ENCODE results near the gene RHD. TPM values are rescaled to one million over a fixed set of nuclear protein-coding genes. Genes with fewer than 3 reads are reported as not detected.
"Not testable (repeated sequence)": the region's sequence is repeated elsewhere in the genome, so short reads cannot be mapped to it uniquely, and the experiment has no call there.

RHD gene
- total and polyA plus RNA-seq, 2 donors (not counting 1 experiment from before 2014, with no cell fraction given): not detected

DNA sequence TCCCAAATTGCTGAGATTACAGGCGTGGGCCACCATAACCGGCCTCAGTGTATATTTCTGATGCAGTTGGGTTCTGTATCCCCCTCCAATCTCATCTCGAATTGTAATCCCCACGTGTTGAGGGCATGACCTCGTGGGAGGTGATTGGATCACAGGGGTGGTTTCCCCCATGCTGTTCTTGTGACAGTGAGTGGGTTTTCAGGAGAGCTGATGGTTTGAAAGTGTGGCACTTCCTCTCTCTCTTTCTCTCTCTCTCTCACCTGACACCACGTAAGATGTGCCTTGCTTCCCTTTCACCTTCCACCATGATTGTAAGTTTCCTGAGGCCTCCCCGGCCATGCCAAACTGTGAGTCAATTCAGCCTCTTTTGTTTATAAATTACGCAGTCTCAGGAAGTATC lies 24.2 kb downstream of the RHD start:
- H3K9me3 Mint-ChIP-seq (ENCODE audit: insufficient read depth); H2AFZ ChIP-seq (ENCODE audit: insufficient read depth, low read depth, low read length, poor library complexity, severe bottlenecking); H3K27me3 Mint-ChIP-seq; POLR2A ChIA-PET; H3K27ac Mint-ChIP-seq; DNase-seq; CTCF ChIA-PET; H3K27me3 ChIP-seq (replicated peaks in 1 of 4; ENCODE audit: control extremely low read depth in 1 of 4, control insufficient read depth in 3 of 4, insufficient read depth in 4 of 4, low read length in 3 of 4); H3K9ac ChIP-seq (ENCODE audit: low read length); H3K4me3 ChIP-seq (ENCODE audit: control extremely low read depth in 1 of 5, extremely low read depth in 1 of 5, insufficient read depth in 1 of 5, low read depth in 2 of 5, low read length in 4 of 5); intact Hi-C loops (cut with micrococcal nuclease); H3K4me2 ChIP-seq (replicated peaks; ENCODE audit: low read depth, low read length, poor library complexity, severe bottlenecking); H3K9me3 ChIP-seq (ENCODE audit: control extremely low read depth in 1 of 3, control insufficient read depth in 2 of 3, insufficient read depth in 1 of 3, low read length in 2 of 3); H3K4me1 Mint-ChIP-seq; H3K79me2 ChIP-seq (ENCODE audit: control insufficient read depth, insufficient read depth, low read length); H4K20me1 ChIP-seq (ENCODE audit: control insufficient read depth, insufficient read depth, low read length, poor library complexity, severe bottlenecking); H3K27ac ChIP-seq (ENCODE audit: low read length in 2 of 2); H3K4me1 ChIP-seq (ENCODE audit: control insufficient read depth in 2 of 2, insufficient read depth in 2 of 2, low read length in 2 of 2); H3K4me3 Mint-ChIP-seq; ATAC-seq (ENCODE audit: low read depth); H3K36me3 ChIP-seq (replicated peaks in 1 of 2; ENCODE audit: control extremely low read depth in 1 of 2, control insufficient read depth in 1 of 2, extremely low read depth in 1 of 2, insufficient read depth in 2 of 2, low read length in 1 of 2): not testable (repeated sequence)
- no CpG with 5 or more reads among the region's 8 CpGs for WGBS (ENCODE audit: insufficient coverage)

DNA sequence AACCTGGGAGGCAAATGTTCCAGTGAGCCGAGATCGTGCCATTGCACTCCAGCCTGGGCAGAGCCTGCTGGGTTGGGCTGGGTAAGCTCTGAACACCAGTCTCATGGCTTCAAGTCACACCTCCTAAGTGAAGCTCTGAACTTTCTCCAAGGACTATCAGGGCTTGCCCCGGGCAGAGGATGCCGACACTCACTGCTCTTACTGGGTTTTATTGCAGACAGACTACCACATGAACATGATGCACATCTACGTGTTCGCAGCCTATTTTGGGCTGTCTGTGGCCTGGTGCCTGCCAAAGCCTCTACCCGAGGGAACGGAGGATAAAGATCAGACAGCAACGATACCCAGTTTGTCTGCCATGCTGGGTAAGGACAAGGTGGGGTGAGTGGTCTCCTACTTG lies 28.4 kb downstream of the RHD start:
- H3K4me2 ChIP-seq (replicated peaks; ENCODE audit: low read depth, low read length, poor library complexity, severe bottlenecking); H3K4me1 Mint-ChIP-seq; DNase-seq; POLR2A ChIA-PET; H3K4me3 ChIP-seq (ENCODE audit: control extremely low read depth in 1 of 5, extremely low read depth in 1 of 5, insufficient read depth in 1 of 5, low read depth in 2 of 5, low read length in 4 of 5); H2AFZ ChIP-seq (ENCODE audit: insufficient read depth, low read depth, low read length, poor library complexity, severe bottlenecking); H4K20me1 ChIP-seq (ENCODE audit: control insufficient read depth, insufficient read depth, low read length, poor library complexity, severe bottlenecking); H3K4me3 Mint-ChIP-seq; H3K27ac ChIP-seq (ENCODE audit: low read length in 2 of 2); ATAC-seq (ENCODE audit: low read depth); CTCF ChIA-PET; H3K4me1 ChIP-seq (ENCODE audit: control insufficient read depth in 2 of 2, insufficient read depth in 2 of 2, low read length in 2 of 2); H3K36me3 ChIP-seq (replicated peaks in 1 of 2; ENCODE audit: control extremely low read depth in 1 of 2, control insufficient read depth in 1 of 2, extremely low read depth in 1 of 2, insufficient read depth in 2 of 2, low read length in 1 of 2); H3K27me3 ChIP-seq (replicated peaks in 1 of 4; ENCODE audit: control extremely low read depth in 1 of 4, control insufficient read depth in 3 of 4, insufficient read depth in 4 of 4, low read length in 3 of 4); H3K9ac ChIP-seq (ENCODE audit: low read length); H3K9me3 ChIP-seq (ENCODE audit: control extremely low read depth in 1 of 3, control insufficient read depth in 2 of 3, insufficient read depth in 1 of 3, low read length in 2 of 3); H3K79me2 ChIP-seq (ENCODE audit: control insufficient read depth, insufficient read depth, low read length); H3K27me3 Mint-ChIP-seq; intact Hi-C loops (cut with micrococcal nuclease); H3K9me3 Mint-ChIP-seq (ENCODE audit: insufficient read depth); H3K27ac Mint-ChIP-seq: not testable (repeated sequence)
- WGBS (ENCODE audit: insufficient coverage): no CpG with 5 or more reads among the region's 9 CpGs

DNA sequence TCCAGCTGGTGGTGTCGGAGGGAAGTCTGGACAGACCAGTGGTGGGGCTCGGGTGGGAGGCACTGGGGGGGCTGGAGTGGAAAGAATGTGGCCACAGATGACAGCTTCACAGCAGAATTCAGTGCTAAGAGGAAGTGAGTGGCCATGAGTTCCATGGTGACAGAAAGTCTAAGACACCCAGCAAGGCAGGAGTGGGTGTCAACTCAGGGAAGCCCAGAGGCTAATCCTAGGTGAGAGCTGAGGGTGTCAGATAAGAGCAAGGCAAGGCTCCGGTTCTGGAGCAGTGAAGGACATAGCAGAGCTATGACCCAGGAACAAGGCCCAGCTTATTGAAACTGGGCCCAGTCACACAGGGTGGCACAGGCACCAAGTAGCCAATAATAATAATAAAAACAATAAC lies 30.0 kb downstream of the RHD start:
- not testable (repeated sequence) for H3K27ac Mint-ChIP-seq; H3K79me2 ChIP-seq (ENCODE audit: control insufficient read depth, insufficient read depth, low read length); H3K4me1 Mint-ChIP-seq

DNA sequence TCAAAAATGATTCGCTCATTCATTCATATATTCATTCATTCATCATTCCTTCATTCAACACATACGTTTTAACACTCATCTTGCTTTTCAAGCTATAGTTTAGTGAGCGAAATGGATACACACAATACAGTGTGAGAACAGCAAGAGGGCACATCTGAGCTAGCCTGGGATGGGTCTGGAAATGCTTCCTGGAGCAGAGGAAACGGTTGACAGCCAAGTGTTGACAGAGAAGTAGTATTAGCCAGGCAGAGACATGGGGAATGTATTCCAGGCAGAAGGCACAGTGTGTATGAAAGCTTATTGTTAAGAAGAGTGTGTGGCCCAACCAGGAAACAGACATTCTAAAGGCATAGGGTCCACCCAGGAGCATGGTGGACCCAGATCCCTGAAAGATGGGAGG lies 32.6 kb downstream of the RHD start:
- no CpG with 5 or more reads among the region's 4 CpGs for WGBS (ENCODE audit: insufficient coverage)
- H2AFZ ChIP-seq (ENCODE audit: insufficient read depth, low read depth, low read length, poor library complexity, severe bottlenecking); H3K4me3 Mint-ChIP-seq; H3K27me3 ChIP-seq (replicated peaks in 1 of 4; ENCODE audit: control extremely low read depth in 1 of 4, control insufficient read depth in 3 of 4, insufficient read depth in 4 of 4, low read length in 3 of 4); H3K4me1 Mint-ChIP-seq; CTCF ChIA-PET; H3K36me3 ChIP-seq (replicated peaks in 1 of 2; ENCODE audit: control extremely low read depth in 1 of 2, control insufficient read depth in 1 of 2, extremely low read depth in 1 of 2, insufficient read depth in 2 of 2, low read length in 1 of 2); ATAC-seq (ENCODE audit: low read depth); intact Hi-C loops (cut with micrococcal nuclease); H3K9me3 ChIP-seq (ENCODE audit: control extremely low read depth in 1 of 3, control insufficient read depth in 2 of 3, insufficient read depth in 1 of 3, low read length in 2 of 3); H3K4me3 ChIP-seq (ENCODE audit: control extremely low read depth in 1 of 5, extremely low read depth in 1 of 5, insufficient read depth in 1 of 5, low read depth in 2 of 5, low read length in 4 of 5); H3K27ac Mint-ChIP-seq; H3K27me3 Mint-ChIP-seq; POLR2A ChIA-PET; H3K27ac ChIP-seq (ENCODE audit: low read length in 2 of 2); DNase-seq; H3K4me1 ChIP-seq (ENCODE audit: control insufficient read depth in 2 of 2, insufficient read depth in 2 of 2, low read length in 2 of 2); H3K79me2 ChIP-seq (ENCODE audit: control insufficient read depth, insufficient read depth, low read length); H3K9me3 Mint-ChIP-seq (ENCODE audit: insufficient read depth); H3K4me2 ChIP-seq (replicated peaks; ENCODE audit: low read depth, low read length, poor library complexity, severe bottlenecking); H4K20me1 ChIP-seq (ENCODE audit: control insufficient read depth, insufficient read depth, low read length, poor library complexity, severe bottlenecking); H3K9ac ChIP-seq (ENCODE audit: low read length): not testable (repeated sequence)

More for the DNA sequence above, 30.0 kb downstream of the RHD start:
- H4K20me1 ChIP-seq (ENCODE audit: control insufficient read depth, insufficient read depth, low read length, poor library complexity, severe bottlenecking); H3K9me3 ChIP-seq (ENCODE audit: control extremely low read depth in 1 of 3, control insufficient read depth in 2 of 3, insufficient read depth in 1 of 3, low read length in 2 of 3); H3K4me1 ChIP-seq (ENCODE audit: control insufficient read depth in 2 of 2, insufficient read depth in 2 of 2, low read length in 2 of 2); H3K9me3 Mint-ChIP-seq (ENCODE audit: insufficient read depth); DNase-seq; H3K27me3 ChIP-seq (replicated peaks in 1 of 4; ENCODE audit: control extremely low read depth in 1 of 4, control insufficient read depth in 3 of 4, insufficient read depth in 4 of 4, low read length in 3 of 4); H3K36me3 ChIP-seq (replicated peaks in 1 of 2; ENCODE audit: control extremely low read depth in 1 of 2, control insufficient read depth in 1 of 2, extremely low read depth in 1 of 2, insufficient read depth in 2 of 2, low read length in 1 of 2); H3K4me3 Mint-ChIP-seq; intact Hi-C loops (cut with micrococcal nuclease); H3K27ac ChIP-seq (ENCODE audit: low read length in 2 of 2); H2AFZ ChIP-seq (ENCODE audit: insufficient read depth, low read depth, low read length, poor library complexity, severe bottlenecking); H3K4me2 ChIP-seq (replicated peaks; ENCODE audit: low read depth, low read length, poor library complexity, severe bottlenecking); H3K4me3 ChIP-seq (ENCODE audit: control extremely low read depth in 1 of 5, extremely low read depth in 1 of 5, insufficient read depth in 1 of 5, low read depth in 2 of 5, low read length in 4 of 5); ATAC-seq (ENCODE audit: low read depth); H3K9ac ChIP-seq (ENCODE audit: low read length); H3K27me3 Mint-ChIP-seq: not testable (repeated sequence)
- ChIA-PET POLR2A (interaction anchor here (0.6 kb wide), 1 partner anchor 30 kb away, joined by 3 read pairs; no protein-coding TSS in a partner anchor), CTCF (interaction anchor here (0.6 kb wide), 1 partner anchor 99 kb away, joined by 3 read pairs; no protein-coding TSS in a partner anchor)
- WGBS (ENCODE audit: insufficient coverage): no CpG with 5 or more reads among the region's 3 CpGs
